ENCODE results near the gene LEFTY1. TPM values are rescaled to one million over a fixed set of nuclear protein-coding genes. Genes with fewer than 3 reads are reported as not detected.
A peak's percentile ranks its signal among the peaks of the same experiment; 100 is the strongest.

The LEFTY1 gene
- total and polyA plus RNA-seq, 2 donors (not counting 1 experiment from before 2014, with no cell fraction given): 0.07 TPM; not detected in 1

- no peak for ATAC-seq (ENCODE audit: low read depth)
- 100% methylated on average over 1 of the region's 1 CpG for WGBS (ENCODE audit: insufficient coverage)
- H3K4me1 ChIP-seq (ENCODE audit: control insufficient read depth in 2 of 2, insufficient read depth in 2 of 2, low read length in 2 of 2): peaks cover 24 to 28% of the 10 kb centered on the region in 2 donors
Measured at GRCh38 chr1:225909477-225909876, 20.5 kb upstream of the LEFTY1 start.

More at GRCh38 chr1:225909477-225909876, 20.5 kb upstream of the LEFTY1 start:
- H3K4me1 Mint-ChIP-seq: peaks cover 20% of the 10 kb centered on the region
- no peaks in the 10 kb centered on the region for H3K27me3 Mint-ChIP-seq
- Histone ChIP-seq H3K79me2 (ENCODE audit: control insufficient read depth, insufficient read depth, low read length) (no peaks in the 10 kb centered on the region), H3K36me3 (replicated peaks in 1 of 2; ENCODE audit: control extremely low read depth in 1 of 2, control insufficient read depth in 1 of 2, extremely low read depth in 1 of 2, insufficient read depth in 2 of 2, low read length in 1 of 2) (peaks cover 0 to 4% of the 10 kb centered on the region in 2 experiments), H3K9me3 (ENCODE audit: control extremely low read depth in 1 of 3, control insufficient read depth in 2 of 3, insufficient read depth in 1 of 3, low read length in 2 of 3) (peaks cover 0 to 4% (median 0%) of the 10 kb centered on the region in 3 donors), H3K9ac (ENCODE audit: low read length) (no peak overlapping the region), H3K4me3 (ENCODE audit: control extremely low read depth in 1 of 5, extremely low read depth in 1 of 5, insufficient read depth in 1 of 5, low read depth in 2 of 5, low read length in 4 of 5) (no peak overlapping the region), H3K27ac (ENCODE audit: low read length in 2 of 2) (no peak overlapping the region), H2AFZ (ENCODE audit: insufficient read depth, low read depth, low read length, poor library complexity, severe bottlenecking) (no peak overlapping the region), H3K4me2 (replicated peaks; ENCODE audit: low read depth, low read length, poor library complexity, severe bottlenecking) (peak overlapping the region; percentile 30), H3K27me3 (replicated peaks in 1 of 4; ENCODE audit: control extremely low read depth in 1 of 4, control insufficient read depth in 3 of 4, insufficient read depth in 4 of 4, low read length in 3 of 4) (no peaks in the 10 kb centered on the region), H4K20me1 (ENCODE audit: control insufficient read depth, insufficient read depth, low read length, poor library complexity, severe bottlenecking) (no peaks in the 10 kb centered on the region)
- CTCF ChIA-PET: interaction anchor here (0.7 to 4.3 kb wide), 13 partner anchors 8 to 433 kb away, joined by 3 to 59 read pairs (median 9); partner anchors contain the start of genes LEFTY1, SRP9 and TMEM63A
- TF ChIP-seq CTCF (IDR thresholded peaks at IDR 0.05) (no peak), EZH2 (IDR thresholded peaks at IDR 0.05; ENCODE audit: borderline replicate concordance, insufficient read depth, low read depth, low read length, poor library complexity, severe bottlenecking) (no peak)
- DNase-seq: no peak
- no peak overlapping the region for H3K4me3 Mint-ChIP-seq
- POLR2A ChIA-PET: interaction anchor here (0.6 to 1.6 kb wide), 3 partner anchors 27 to 132 kb away, joined by 3 to 6 read pairs (median 4); partner anchors contain the start of genes SRP9 and TMEM63A
- peak overlapping the region; percentile 60 for H3K27ac Mint-ChIP-seq
- no peaks in the 10 kb centered on the region for H3K9me3 Mint-ChIP-seq (ENCODE audit: insufficient read depth)
- intact Hi-C loops (cut with micrococcal nuclease): no loop called here
